Lung (tissue), 12 donors: Measurements from ENCODE around the gene SENP7. TPM values are rescaled to one million over a fixed set of nuclear protein-coding genes. Genes with fewer than 3 reads are reported as not detected.
A peak's percentile ranks its signal among the peaks of the same experiment; 100 is the strongest.

Source experiments
- ATAC-seq: fragments of 200-7000 bp; cut with Tn5 transposase; one replicate; pipeline ENCODE4 v1.9.1; 2020; ENCODE audit warnings: moderate number of reproducible peaks; ENCODE audit not compliant: insufficient read depth, low FRiP score
- DNase-seq, 3 donors: peaks; one replicate each; pipeline ENCODE4 v3.0.0-alpha.2; 2013 to 2017
- H3K27ac ChIP-seq, 2 donors: one replicate each; pipeline ENCODE4 v1.5.1; 2013; ENCODE audit warnings: mild to moderate bottlenecking in 2 of 2, moderate library complexity in 2 of 2, control low read depth in 1 of 2, inconsistent platforms in 1 of 2, low read depth in 1 of 2, low read length in 1 of 2
- H3K27me3 ChIP-seq, 3 donors: one replicate each; pipeline ENCODE4 v1.5.1; 2013; ENCODE audit warnings: low read length in 2 of 3; ENCODE audit not compliant: control insufficient read depth in 3 of 3, insufficient read depth in 3 of 3
- H3K36me3 ChIP-seq, 4 donors: one replicate each; pipeline ENCODE4 v1.5.1; 2013; ENCODE audit warnings: low read length in 4 of 4, mild to moderate bottlenecking in 1 of 4, moderate library complexity in 1 of 4; ENCODE audit not compliant: control insufficient read depth in 4 of 4, insufficient read depth in 4 of 4
- H3K4me1 ChIP-seq, 5 donors: one replicate each; pipeline ENCODE4 v1.5.1; 2013; ENCODE audit warnings: low read length in 5 of 5, mild to moderate bottlenecking in 2 of 5, moderate library complexity in 1 of 5; ENCODE audit not compliant: control insufficient read depth in 5 of 5, insufficient read depth in 5 of 5
- H3K4me3 ChIP-seq: one replicate; pipeline ENCODE4 v1.5.1; 2013; ENCODE audit warnings: mild to moderate bottlenecking, control low read depth, moderate library complexity
- H3K9ac ChIP-seq, 2 donors: one replicate each; pipeline ENCODE4 v1.5.1; 2013; ENCODE audit warnings: low read length in 2 of 2, control low read depth in 1 of 2; ENCODE audit not compliant: insufficient read depth in 1 of 2
- H3K9me3 ChIP-seq, 4 donors: one replicate each; pipeline ENCODE4 v1.5.1; 2013; ENCODE audit warnings: low read length in 3 of 4, mild to moderate bottlenecking in 1 of 4, moderate library complexity in 1 of 4; ENCODE audit not compliant: control insufficient read depth in 4 of 4, insufficient read depth in 3 of 4
- WGBS, 2 donors: extraction: QIAGEN DNeasy Blood & Tissue Kit; methylation state at CpG; one replicate each; pipeline ENCODE4 v1.1.7; 2013; 5-methylcytosine and 5-hydroxymethylcytosine counted together
- polyA plus RNA-seq, 2 donors: library from polyadenylated mRNA; stranded (reverse); fragments of 200-250 nt; gene quantifications; one replicate each; pipeline ENCODE4 v1.2.1, GENCODE V29; 2013
- total RNA-seq, 2 donors: library from RNA; depleted of rRNA in 1 of 2; stranded (reverse); fragments of >200 nt in 1 of 2; gene quantifications; one replicate each; pipeline ENCODE4 v1.2.1, GENCODE V29; 2014 to 2021
- TF ChIP-seq, protein P1 (sequence below): IDR thresholded peaks from 2 replicates; pipeline ENCODE4 v1.5.1; 2012; ENCODE audit warnings: mild to moderate bottlenecking; ENCODE audit errors: control extremely low read depth, extremely low read depth
- donor health status: control.
- donor health status: control.
- donor health status: Bipolar disorder and iron deficiency.
- donor health status: healthy.
- donor health status: DM: yes; HTN: yes; CAD: no.

Gene SENP7
- total and polyA plus RNA-seq, 4 donors: 6.0 to 73.9 (median 11.8) TPM

DNA sequence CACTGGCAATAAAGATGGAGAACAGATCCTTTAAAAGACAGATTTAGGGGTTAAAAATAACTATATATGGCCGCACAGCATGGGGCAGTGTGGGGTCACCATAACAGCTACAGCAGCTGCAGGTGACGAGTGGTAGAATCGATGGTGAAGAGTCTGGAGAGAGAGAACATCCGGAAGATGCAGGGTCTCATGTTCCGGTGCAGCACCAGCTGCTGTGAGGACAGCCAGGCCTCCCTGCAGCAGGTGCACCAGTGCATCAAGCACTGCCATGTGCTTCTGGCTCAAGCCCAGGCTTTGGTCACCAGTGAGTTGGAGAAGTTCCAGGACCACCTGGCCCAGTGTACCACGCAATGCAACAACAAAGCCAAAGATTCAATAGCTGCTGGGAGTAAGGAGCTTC is 98.9 kb downstream of the SENP7 start:
- no peak overlapping the region for H3K27ac ChIP-seq
- peaks cover 0 to 1% (median 0%) of the 10 kb centered on the region in 4 donors for H3K9me3 ChIP-seq
- H3K27me3 ChIP-seq: no peaks in the 10 kb centered on the region
- no peak overlapping the region for H3K4me3 ChIP-seq
- ATAC-seq: no peak
- WGBS, 2 donors: 78 to 82% methylated on average over 6 of the region's 6 CpGs
- TF ChIP-seq, protein P1, sequence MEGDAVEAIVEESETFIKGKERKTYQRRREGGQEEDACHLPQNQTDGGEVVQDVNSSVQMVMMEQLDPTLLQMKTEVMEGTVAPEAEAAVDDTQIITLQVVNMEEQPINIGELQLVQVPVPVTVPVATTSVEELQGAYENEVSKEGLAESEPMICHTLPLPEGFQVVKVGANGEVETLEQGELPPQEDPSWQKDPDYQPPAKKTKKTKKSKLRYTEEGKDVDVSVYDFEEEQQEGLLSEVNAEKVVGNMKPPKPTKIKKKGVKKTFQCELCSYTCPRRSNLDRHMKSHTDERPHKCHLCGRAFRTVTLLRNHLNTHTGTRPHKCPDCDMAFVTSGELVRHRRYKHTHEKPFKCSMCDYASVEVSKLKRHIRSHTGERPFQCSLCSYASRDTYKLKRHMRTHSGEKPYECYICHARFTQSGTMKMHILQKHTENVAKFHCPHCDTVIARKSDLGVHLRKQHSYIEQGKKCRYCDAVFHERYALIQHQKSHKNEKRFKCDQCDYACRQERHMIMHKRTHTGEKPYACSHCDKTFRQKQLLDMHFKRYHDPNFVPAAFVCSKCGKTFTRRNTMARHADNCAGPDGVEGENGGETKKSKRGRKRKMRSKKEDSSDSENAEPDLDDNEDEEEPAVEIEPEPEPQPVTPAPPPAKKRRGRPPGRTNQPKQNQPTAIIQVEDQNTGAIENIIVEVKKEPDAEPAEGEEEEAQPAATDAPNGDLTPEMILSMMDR: no peak
- H3K4me1 ChIP-seq: peaks cover 0 to 16% (median 0%) of the 10 kb centered on the region in 5 donors
- H3K36me3 ChIP-seq: peaks cover 0 to 2% (median 0%) of the 10 kb centered on the region in 4 donors
- peak in 2 of 3 donors; percentile 17 to 19 for DNase-seq
- no peak overlapping the region for H3K9ac ChIP-seq

DNA sequence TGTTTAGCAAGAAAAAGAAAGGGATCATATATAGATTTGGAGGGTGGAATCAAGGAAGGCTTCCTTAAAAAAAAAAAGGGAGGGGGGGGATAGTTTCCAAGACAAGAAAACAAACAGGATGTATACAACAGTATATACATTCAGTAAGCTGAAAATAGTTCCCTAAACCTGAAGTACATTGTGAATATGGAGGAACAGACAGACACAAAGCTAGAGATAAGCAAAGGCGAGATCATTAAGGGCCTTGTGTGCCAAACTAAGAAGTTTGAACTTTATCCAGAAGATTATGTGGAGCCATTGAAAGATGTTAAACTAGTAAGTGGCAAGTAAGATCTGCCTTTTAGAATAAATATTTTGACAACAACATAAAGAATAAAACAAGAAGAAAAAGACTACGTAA is 99.4 kb downstream of the SENP7 start:
- Histone ChIP-seq H3K27ac (no peak overlapping the region), H3K36me3 (peaks cover 0 to 2% (median 0%) of the 10 kb centered on the region in 4 donors), H3K9ac (no peak overlapping the region), H3K9me3 (no peaks in the 10 kb centered on the region), H3K27me3 (no peaks in the 10 kb centered on the region), H3K4me1 (peaks cover 0 to 16% (median 0%) of the 10 kb centered on the region in 5 donors), H3K4me3 (no peak overlapping the region)
- WGBS, 2 donors: 94 to 97% methylated on average over 2 of the region's 2 CpGs
- peak in 2 of 3 donors; percentile 69 to 76 for DNase-seq
- ATAC-seq: no peak
- TF ChIP-seq, protein P1: no peak

DNA sequence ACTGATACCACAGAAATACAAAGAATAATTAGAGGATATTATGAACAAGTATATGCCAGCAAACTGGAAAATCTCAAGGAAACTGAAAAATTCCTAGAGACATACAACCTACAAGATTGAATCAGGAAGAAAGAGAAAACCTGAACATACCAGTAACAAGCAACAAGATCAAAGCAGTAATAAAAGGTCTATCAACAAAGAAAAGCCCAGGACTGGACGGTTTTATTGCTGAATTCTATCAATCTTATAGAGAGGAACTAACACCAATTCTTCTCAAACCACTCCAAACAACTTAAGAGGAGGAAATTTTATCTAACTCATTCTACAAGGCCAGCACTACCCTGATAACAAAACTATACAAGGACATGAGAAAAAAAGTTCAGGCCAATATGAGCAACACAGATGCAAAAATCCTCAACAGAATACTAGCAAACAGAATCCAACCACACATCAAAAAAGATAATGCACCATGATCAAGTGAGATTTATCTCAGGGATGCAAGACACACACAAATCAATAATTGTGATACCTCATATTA is 121.5 kb downstream of the SENP7 start:
- Histone ChIP-seq H3K9ac (no peak overlapping the region), H3K4me1 (peaks cover 0 to 4% (median 0%) of the 10 kb centered on the region in 5 donors), H3K9me3 (peaks cover 0 to 15% (median 2%) of the 10 kb centered on the region in 4 donors), H3K4me3 (no peak overlapping the region), H3K27ac (no peak overlapping the region), H3K27me3 (no peaks in the 10 kb centered on the region), H3K36me3 (peaks cover 0 to 28% (median 6%) of the 10 kb centered on the region in 4 donors)
- DNase-seq: no peak
- 88 to 92% methylated on average over 1 of the region's 1 CpG for WGBS, 2 donors
- no peak for ATAC-seq
- TF ChIP-seq, protein P1: no peak

DNA sequence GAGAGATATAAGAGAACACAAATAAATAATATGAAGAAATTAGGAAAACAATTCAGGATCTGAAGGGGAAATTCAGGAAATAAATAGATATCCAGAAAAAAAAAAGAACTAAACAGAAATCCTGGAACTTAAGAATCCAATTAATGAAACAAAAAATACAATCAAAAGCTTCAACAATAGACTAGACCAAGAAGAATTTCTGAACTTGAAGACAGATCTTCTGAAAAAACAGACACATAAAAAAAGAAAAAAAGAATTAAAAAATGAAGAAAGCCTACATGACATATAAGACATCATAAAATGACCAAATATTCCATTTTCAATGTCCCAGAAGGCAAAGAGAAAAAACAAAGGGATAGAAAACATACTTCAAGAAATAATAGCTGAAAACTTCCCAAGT is 124.3 kb downstream of the SENP7 start:
- TF ChIP-seq, protein P1: no peak
- no peak overlapping the region for H3K27ac ChIP-seq
- H3K9me3 ChIP-seq: peaks cover 0 to 15% (median 2%) of the 10 kb centered on the region in 4 donors
- DNase-seq (no peak), ATAC-seq (no peak)
- H3K36me3 ChIP-seq: peaks cover 0 to 17% (median 3%) of the 10 kb centered on the region in 4 donors
- no peak overlapping the region for H3K9ac ChIP-seq
- peaks cover 0 to 6% (median 0%) of the 10 kb centered on the region in 5 donors for H3K4me1 ChIP-seq
- H3K4me3 ChIP-seq: no peak overlapping the region
- H3K27me3 ChIP-seq: no peaks in the 10 kb centered on the region
